GM18519 (cell line): ENCODE results near the gene COL9A1.
"Not testable (repeated sequence)": the region's sequence is repeated elsewhere in the genome, so short reads cannot be mapped to it uniquely, and the experiment has no call there.

ENCODE experiments used
- ATAC-seq: cut with Tn5 transposase; IDR thresholded peaks from one replicate; pipeline ENCODE4 v1.9.1; 2021; ENCODE audit warnings: mild to moderate bottlenecking, moderate library complexity; ENCODE audit not compliant: unreplicated experiment, low FRiP score

COL9A1 gene

GRCh38 chr6:70303034-70303525 lies at the start of gene COL9A1:
COL9A1 (minus strand) TSS chr6:70303084; CDS start chr6:70302924, 160 bp downstream.
- ATAC-seq: no peak

GRCh38 chr6:70351461-70351860 lies 48.6 kb upstream of the COL9A1 start:
- ATAC-seq: no peak

DNA sequence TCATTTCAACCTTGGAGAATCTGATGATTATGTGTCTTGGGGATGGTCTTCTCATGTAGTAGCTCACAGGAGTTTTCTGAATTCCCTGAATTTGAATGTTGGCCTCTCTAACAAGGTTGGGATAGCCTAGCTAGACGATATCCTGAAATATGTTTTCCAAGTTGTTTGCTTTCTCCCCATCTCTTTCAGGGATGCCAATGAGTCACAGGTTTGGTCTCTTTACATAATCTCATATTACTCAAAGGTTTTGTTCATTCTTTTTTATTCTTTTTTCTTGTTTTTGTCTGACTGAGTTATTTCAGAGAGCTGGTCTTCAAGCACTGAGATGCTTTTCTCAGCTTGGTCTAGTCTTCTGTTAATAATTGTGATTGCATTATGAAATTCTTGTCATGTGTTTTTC lies 42.7 kb upstream of the COL9A1 start:
- no peak for ATAC-seq

- ATAC-seq: no peak
Observed at GRCh38 chr6:70343313-70343712, 40.4 kb upstream of the COL9A1 start.

GRCh38 chr6:70339810-70340209 lies 36.9 kb upstream of the COL9A1 start:
- ATAC-seq: not testable (repeated sequence)

DNA sequence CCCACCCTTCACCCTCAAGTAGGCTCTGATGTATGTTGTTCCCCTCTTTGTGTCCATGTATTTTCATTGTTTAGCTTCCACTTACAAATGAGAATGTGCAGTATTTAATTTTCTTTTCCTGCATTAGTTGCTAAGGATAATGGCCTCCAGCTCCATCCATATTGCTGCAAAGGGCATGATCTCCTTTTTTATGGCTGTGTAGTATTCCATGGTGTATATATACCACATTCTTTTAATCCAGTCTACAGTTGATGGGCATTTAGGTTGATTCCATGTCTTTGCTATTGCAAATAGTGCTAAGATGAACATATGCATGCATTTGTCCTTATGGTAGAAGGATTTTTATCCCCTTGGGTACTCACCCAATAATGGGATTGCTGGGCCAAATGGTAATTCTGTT lies 35.9 kb upstream of the COL9A1 start:
- no peak for ATAC-seq

DNA sequence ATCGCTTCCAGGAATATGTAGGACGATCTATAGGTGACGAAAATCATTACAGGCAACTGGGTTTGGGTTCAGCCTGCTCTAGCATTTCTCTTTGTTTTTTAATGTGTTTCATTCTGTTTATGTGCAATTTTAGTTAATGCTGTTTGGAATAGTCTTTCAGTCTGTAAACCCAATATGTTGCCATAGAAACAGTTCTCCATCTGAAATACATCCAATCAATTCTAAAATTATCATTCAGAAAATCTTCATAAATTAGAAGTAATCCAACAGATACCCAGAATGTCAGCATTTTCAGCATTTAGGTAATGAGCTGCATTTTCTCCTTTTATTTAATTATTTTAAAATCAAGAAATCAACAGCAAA lies 34.8 kb upstream of the COL9A1 start:
- no peak for ATAC-seq

DNA sequence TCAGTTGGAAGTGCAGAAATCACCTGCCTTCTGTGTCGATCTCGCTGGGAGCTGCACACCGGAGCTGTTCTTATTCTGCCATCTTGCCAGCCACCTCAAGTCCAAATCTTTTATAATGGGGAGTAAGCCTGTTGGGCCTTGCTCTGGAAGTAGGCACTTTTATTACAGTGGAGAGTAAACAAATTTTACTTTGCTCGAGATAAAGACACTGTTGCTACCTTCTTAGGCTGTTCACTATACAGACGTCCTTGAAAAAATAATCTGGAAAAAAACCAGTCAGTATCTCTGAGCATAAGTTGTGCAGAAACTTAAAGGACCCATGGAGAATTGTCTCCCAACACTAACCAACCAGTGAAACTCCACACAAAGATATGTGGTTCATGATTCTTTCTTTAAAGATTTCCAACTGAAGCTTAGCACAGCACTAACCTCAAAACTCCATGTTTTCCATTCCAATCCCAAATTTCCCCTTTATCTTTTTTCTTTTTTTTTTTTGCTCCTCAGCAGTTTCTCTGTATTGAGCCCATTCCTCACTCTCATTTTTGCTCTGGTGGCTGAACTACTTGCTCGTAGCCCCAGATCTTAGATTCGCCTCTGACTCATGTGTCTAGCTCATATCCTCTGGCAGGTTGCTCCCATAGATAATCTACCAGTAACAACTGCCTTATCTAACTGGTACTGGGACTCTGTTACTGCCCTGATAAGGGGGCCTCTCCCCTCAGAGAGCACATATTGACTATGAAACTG lies 34.3 kb upstream of the COL9A1 start:
- ATAC-seq: no peak

DNA sequence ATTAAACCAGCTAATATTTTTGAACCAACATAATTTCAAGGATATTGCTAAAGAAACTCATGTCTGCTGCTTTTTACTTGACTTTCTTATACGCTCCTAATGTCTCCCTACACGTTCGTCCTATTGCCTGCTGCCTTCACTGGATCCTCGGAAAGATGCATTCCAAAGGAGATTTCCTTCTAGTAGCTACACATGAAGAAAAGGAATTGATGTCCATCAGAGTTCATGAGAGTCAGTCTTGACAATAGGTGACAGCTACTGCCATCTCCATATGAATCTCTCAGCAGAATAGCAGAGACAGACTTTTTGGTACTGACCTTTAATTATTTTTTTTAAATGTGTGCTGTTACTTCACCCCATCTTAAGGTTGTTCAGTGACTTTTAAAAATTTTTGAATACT lies 24.2 kb upstream of the COL9A1 start:
- ATAC-seq: no peak

GRCh38 chr6:70325009-70325408 lies 22.1 kb upstream of the COL9A1 start:
- ATAC-seq: no peak

GRCh38 chr6:70317799-70318198 lies 14.9 kb upstream of the COL9A1 start:
- not testable (repeated sequence) for ATAC-seq

- peak; percentile 69 for ATAC-seq
Observed at GRCh38 chr6:70315079-70315751, 12.3 kb upstream of the COL9A1 start.

DNA sequence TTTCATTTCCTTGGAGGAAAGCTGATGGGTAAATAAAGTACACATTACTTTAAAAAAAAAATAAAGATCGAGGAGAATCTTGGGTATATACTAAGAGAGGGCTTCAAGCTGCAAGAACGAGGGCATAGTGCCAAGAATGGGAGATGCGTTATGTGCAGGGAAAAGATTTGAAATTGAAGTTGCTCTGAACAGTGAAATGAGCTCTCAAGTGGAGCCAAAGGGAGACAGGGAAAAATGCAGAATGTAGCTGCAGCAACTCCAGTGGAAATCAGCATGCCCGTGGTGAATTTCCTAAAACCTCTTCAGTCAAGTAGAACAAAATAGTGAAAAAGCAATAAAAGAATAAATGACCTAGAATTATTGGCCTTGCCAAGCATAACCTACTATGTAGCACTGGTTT lies 11.4 kb upstream of the COL9A1 start:
- no peak for ATAC-seq

DNA sequence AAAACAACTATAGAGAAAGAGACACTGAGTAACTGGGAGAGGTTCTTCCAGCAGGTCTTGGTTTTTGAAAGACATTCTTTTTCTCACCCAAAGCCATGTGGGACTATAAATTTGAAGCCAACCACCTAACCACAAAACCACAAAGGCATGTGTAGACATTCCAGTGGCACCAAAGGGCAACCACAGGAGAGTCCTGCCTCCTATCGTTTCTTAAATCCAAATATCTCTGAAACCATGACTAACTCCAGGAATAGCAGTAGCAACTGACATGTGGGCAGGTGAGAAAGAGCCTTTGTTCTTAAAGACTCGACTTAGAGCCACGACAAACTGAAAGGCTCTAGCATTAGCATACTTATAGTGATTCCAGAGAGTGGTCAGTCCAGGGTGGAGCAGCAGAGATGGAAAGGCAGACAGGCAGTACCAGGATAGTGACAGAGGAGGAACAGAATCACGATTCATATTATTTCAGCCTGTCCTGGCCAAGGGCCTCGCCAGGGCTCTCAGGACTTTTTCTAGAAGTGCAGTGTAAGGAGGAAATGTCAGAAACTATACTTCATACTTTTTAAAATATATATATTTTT lies 9.4 kb upstream of the COL9A1 start:
- ATAC-seq: no peak

- ATAC-seq: no peak
Observed at GRCh38 chr6:70310063-70310694, 7.3 kb upstream of the COL9A1 start.

GRCh38 chr6:70309243-70309642 lies 6.4 kb upstream of the COL9A1 start:
- ATAC-seq: no peak

DNA sequence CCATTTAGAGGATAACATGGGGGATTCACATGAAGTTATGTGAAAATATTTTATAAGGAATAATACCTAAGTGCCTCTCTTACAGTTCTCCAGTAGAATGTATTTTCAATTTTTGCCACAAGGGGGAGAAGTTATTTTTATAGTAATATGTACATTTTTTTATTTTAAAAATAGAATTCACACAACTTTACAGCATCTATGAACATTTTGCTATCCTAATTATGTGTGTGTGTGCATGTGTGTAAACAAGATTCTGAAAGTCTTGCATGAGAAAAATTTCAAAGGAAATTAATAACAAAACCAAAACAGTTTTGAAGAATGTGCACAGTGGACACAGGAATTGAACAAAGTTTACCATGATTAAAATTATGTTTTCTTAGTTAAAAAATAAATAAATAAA lies 5.3 kb upstream of the COL9A1 start:
- ATAC-seq: not testable (repeated sequence)

GRCh38 chr6:70307008-70307407 lies 4.1 kb upstream of the COL9A1 start:
- no peak for ATAC-seq

GRCh38 chr6:70304616-70305015 lies 1.7 kb upstream of the COL9A1 start:
- ATAC-seq: no peak

DNA sequence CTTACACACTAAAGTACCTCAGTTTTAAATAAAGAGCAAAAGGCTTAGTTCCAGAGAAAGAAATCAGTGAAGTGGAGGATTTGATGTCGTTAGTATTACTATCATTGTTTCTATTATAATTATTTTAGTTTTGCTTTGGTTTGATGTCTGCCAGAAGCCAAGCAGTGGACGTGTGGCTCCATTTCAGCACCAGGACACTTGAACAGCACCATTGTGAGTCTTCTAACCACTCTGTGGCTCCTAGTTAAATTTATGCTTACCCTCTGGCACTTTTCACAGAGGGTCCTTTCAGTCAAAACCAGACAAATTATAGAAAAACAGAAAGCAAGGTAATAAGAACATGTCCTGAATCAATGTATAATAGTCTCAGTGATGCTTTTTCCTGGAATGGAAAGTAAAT lies 3.4 kb downstream of the COL9A1 start:
- no peak for ATAC-seq

DNA sequence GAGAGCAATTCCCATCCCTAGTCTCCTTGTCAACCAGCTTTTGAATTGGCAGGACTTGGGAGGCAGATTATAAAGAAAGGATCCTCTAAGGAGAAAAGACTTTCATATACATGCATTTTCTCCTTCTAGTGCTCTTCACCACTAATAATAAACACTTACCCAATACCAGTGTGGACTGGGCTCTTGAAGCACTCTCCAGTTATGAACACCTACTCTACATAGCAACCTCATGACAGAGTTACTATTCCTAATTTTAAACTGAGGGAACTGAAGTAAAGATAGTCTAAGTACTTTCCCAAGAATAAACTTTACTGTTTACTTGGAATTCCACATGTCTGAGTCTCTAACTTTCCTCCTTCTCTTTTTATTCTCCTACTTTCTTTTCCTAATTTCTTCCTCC lies 4.8 kb downstream of the COL9A1 start:
- no peak for ATAC-seq
